ENCODE results near the gene PPFIA2.
"Not testable (repeated sequence)": the region's sequence is repeated elsewhere in the genome, so short reads cannot be mapped to it uniquely, and the experiment has no call there.

The PPFIA2 gene

GRCh38 chr12:81722004-81722403, 37.1 kb downstream of the PPFIA2 start:
- Histone ChIP-seq H3K9me3 (no peaks in the 10 kb centered on the region), H3K4me3 (no peak overlapping the region), H3K4me1 (peaks cover 64% of the 10 kb centered on the region), H3K36me3 (replicated peaks) (peaks cover 3% of the 10 kb centered on the region; the same call in 1 of the 2 replicates), H3K27me3 (ENCODE audit: low read depth) (no peaks in the 10 kb centered on the region)
- DNase-seq (ENCODE audit: low spot score in 2 of 2): no peak
- in situ Hi-C loops (cut with MboI; ENCODE audit: low sequenced_read_pairs): no loop called here

- Histone ChIP-seq H3K9me3 (no peaks in the 10 kb centered on the region), H3K4me1 (peaks cover 34% of the 10 kb centered on the region), H3K4me3 (no peak overlapping the region), H3K27me3 (ENCODE audit: low read depth) (no peaks in the 10 kb centered on the region), H3K36me3 (replicated peaks) (no peaks in the 10 kb centered on the region)
- in situ Hi-C loops (cut with MboI; ENCODE audit: low sequenced_read_pairs): no loop called here
- DNase-seq (ENCODE audit: low spot score in 2 of 2): no peak
These were observed 40.5 kb downstream of the PPFIA2 start for GRCh38 chr12:81718616-81719015.

- in situ Hi-C loops (cut with MboI; ENCODE audit: low sequenced_read_pairs): no loop called here
- Histone ChIP-seq H3K36me3 (replicated peaks) (no peaks in the 10 kb centered on the region; the same call in 1 of the 2 replicates), H3K4me3 (no peak overlapping the region), H3K4me1 (peaks cover 12% of the 10 kb centered on the region), H3K27me3 (ENCODE audit: low read depth) (no peaks in the 10 kb centered on the region), H3K9me3 (no peaks in the 10 kb centered on the region)
- DNase-seq (ENCODE audit: low spot score in 2 of 2): no peak
These were observed 46.6 kb downstream of the PPFIA2 start for GRCh38 chr12:81712536-81712935.

- Histone ChIP-seq H3K36me3 (replicated peaks) (no peaks in the 10 kb centered on the region; the same call in 1 of the 2 replicates), H3K9me3 (no peaks in the 10 kb centered on the region), H3K4me1 (no peaks in the 10 kb centered on the region), H3K4me3 (no peak overlapping the region), H3K27me3 (ENCODE audit: low read depth) (no peaks in the 10 kb centered on the region)
- in situ Hi-C loops (cut with MboI; ENCODE audit: low sequenced_read_pairs): no loop called here
- no peak for DNase-seq (ENCODE audit: low spot score in 2 of 2)
These were observed 53.6 kb downstream of the PPFIA2 start for GRCh38 chr12:81705586-81705985.

- H3K36me3 ChIP-seq (replicated peaks): peaks cover 3% of the 10 kb centered on the region; the same call in 1 of the 2 replicates
- DNase-seq (ENCODE audit: low spot score in 2 of 2): no peak
- H3K4me1 ChIP-seq: no peaks in the 10 kb centered on the region
- H3K4me3 ChIP-seq: no peak overlapping the region
- H3K9me3 ChIP-seq: no peaks in the 10 kb centered on the region
- no peaks in the 10 kb centered on the region for H3K27me3 ChIP-seq (ENCODE audit: low read depth)
- in situ Hi-C loops (cut with MboI; ENCODE audit: low sequenced_read_pairs): no loop called here
These were observed 59.6 kb downstream of the PPFIA2 start for GRCh38 chr12:81699551-81699950.

GRCh38 chr12:81692008-81692407, 67.1 kb downstream of the PPFIA2 start:
- in situ Hi-C loops (cut with MboI; ENCODE audit: low sequenced_read_pairs): no loop called here
- 0 out of 2 replicates have a peak, but pooled peaks cover 2% of the 10 kb centered on the region for H3K9me3 ChIP-seq
- DNase-seq (ENCODE audit: low spot score in 2 of 2): no peak

GRCh38 chr12:81683881-81684280, 75.3 kb downstream of the PPFIA2 start:
- no peak overlapping the region for H3K4me3 ChIP-seq
- H3K36me3 ChIP-seq (replicated peaks): no peaks in the 10 kb centered on the region; the same call in none of the 2 replicates
- in situ Hi-C loops (cut with MboI; ENCODE audit: low sequenced_read_pairs): no loop called here
- H3K9me3 ChIP-seq: no peaks in the 10 kb centered on the region
- H3K4me1 ChIP-seq: peaks cover 2% of the 10 kb centered on the region; the same call in 1 of the 2 replicates
- no peak for DNase-seq (ENCODE audit: low spot score in 2 of 2)
- H3K27me3 ChIP-seq (ENCODE audit: low read depth): no peaks in the 10 kb centered on the region

More at GRCh38 chr12:81692008-81692407, 67.1 kb downstream of the PPFIA2 start:
- Histone ChIP-seq H3K36me3 (replicated peaks) (peaks cover 8% of the 10 kb centered on the region), H3K4me1 (peaks cover 3% of the 10 kb centered on the region; the same call in 1 of the 2 replicates), H3K27me3 (ENCODE audit: low read depth) (no peaks in the 10 kb centered on the region), H3K4me3 (no peak overlapping the region)

- H3K4me3 ChIP-seq: no peak overlapping the region
- in situ Hi-C loops (cut with MboI; ENCODE audit: low sequenced_read_pairs): no loop called here
- no peaks in the 10 kb centered on the region for H3K9me3 ChIP-seq
- no peak for DNase-seq (ENCODE audit: low spot score in 2 of 2)
- H3K4me1 ChIP-seq: peaks cover 16% of the 10 kb centered on the region
- H3K27me3 ChIP-seq (ENCODE audit: low read depth): no peaks in the 10 kb centered on the region
- no peaks in the 10 kb centered on the region; the same call in 1 of the 2 replicates for H3K36me3 ChIP-seq (replicated peaks)
These were observed 79.5 kb downstream of the PPFIA2 start for GRCh38 chr12:81679614-81680013.

- no peaks in the 10 kb centered on the region for H3K9me3 ChIP-seq
- no peak for DNase-seq (ENCODE audit: low spot score in 2 of 2)
- H3K4me3 ChIP-seq: no peak overlapping the region
- no peaks in the 10 kb centered on the region for H3K27me3 ChIP-seq (ENCODE audit: low read depth)
- in situ Hi-C loops (cut with MboI; ENCODE audit: low sequenced_read_pairs): no loop called here
- H3K4me1 ChIP-seq: peaks cover 21% of the 10 kb centered on the region
- no peaks in the 10 kb centered on the region; the same call in 1 of the 2 replicates for H3K36me3 ChIP-seq (replicated peaks)
These were observed 88.4 kb downstream of the PPFIA2 start for GRCh38 chr12:81670759-81671158.

- Histone ChIP-seq H3K4me1 (no peaks in the 10 kb centered on the region), H3K4me3 (no peak overlapping the region), H3K27me3 (ENCODE audit: low read depth) (no peaks in the 10 kb centered on the region), H3K9me3 (no peaks in the 10 kb centered on the region), H3K36me3 (replicated peaks) (no peaks in the 10 kb centered on the region; the same call in 1 of the 2 replicates)
- in situ Hi-C loops (cut with MboI; ENCODE audit: low sequenced_read_pairs): no loop called here
- no peak for DNase-seq (ENCODE audit: low spot score in 2 of 2)
These were observed 90.7 kb downstream of the PPFIA2 start for GRCh38 chr12:81668475-81668874.

GRCh38 chr12:81659310-81659709, 99.8 kb downstream of the PPFIA2 start:
- in situ Hi-C loops (cut with MboI; ENCODE audit: low sequenced_read_pairs); H3K4me3 ChIP-seq; H3K27me3 ChIP-seq (ENCODE audit: low read depth); H3K4me1 ChIP-seq; DNase-seq (ENCODE audit: low spot score in 2 of 2); H3K9me3 ChIP-seq; H3K36me3 ChIP-seq (replicated peaks): not testable (repeated sequence)

GRCh38 chr12:81644503-81644902, 114.6 kb downstream of the PPFIA2 start:
- in situ Hi-C loops (cut with MboI; ENCODE audit: low sequenced_read_pairs): loop anchor here (10.0 kb wide), 1 partner anchor 680 kb away; no protein-coding TSS in a partner anchor
- peak in 1 of 2 experiments; percentile 80 for DNase-seq (ENCODE audit: low spot score in 2 of 2)
- H3K36me3 ChIP-seq (replicated peaks): no peaks in the 10 kb centered on the region
- H3K4me1 ChIP-seq: 0 out of 2 replicates have a peak, but pooled peaks cover 2% of the 10 kb centered on the region
- no peaks in the 10 kb centered on the region for H3K27me3 ChIP-seq (ENCODE audit: low read depth)
- H3K9me3 ChIP-seq: no peaks in the 10 kb centered on the region
- no peak overlapping the region for H3K4me3 ChIP-seq

- Histone ChIP-seq H3K4me1 (0 out of 2 replicates have a peak, but pooled peaks cover 5% of the 10 kb centered on the region), H3K27me3 (ENCODE audit: low read depth) (no peaks in the 10 kb centered on the region), H3K9me3 (no peaks in the 10 kb centered on the region), H3K4me3 (no peak overlapping the region), H3K36me3 (replicated peaks) (peaks cover 5% of the 10 kb centered on the region; the same call in 1 of the 2 replicates)
- in situ Hi-C loops (cut with MboI; ENCODE audit: low sequenced_read_pairs): no loop called here
- no peak for DNase-seq (ENCODE audit: low spot score in 2 of 2)
These were observed 120.0 kb downstream of the PPFIA2 start for GRCh38 chr12:81639196-81639595.

GRCh38 chr12:81633127-81633526, 126.0 kb downstream of the PPFIA2 start:
- Histone ChIP-seq H3K27me3 (ENCODE audit: low read depth) (no peaks in the 10 kb centered on the region), H3K9me3 (no peaks in the 10 kb centered on the region), H3K4me1 (no peaks in the 10 kb centered on the region), H3K36me3 (replicated peaks) (peaks cover 5% of the 10 kb centered on the region; the same call in 1 of the 2 replicates), H3K4me3 (no peak overlapping the region)
- DNase-seq (ENCODE audit: low spot score in 2 of 2): no peak
- in situ Hi-C loops (cut with MboI; ENCODE audit: low sequenced_read_pairs): no loop called here
